Measurements from ENCODE around the gene EMID1. TPM values are rescaled to one million over a fixed set of nuclear protein-coding genes. Genes with fewer than 3 reads are reported as not detected.

Gene EMID1
- total RNA-seq, 1 experiment from 2014 or later: 5.4 TPM

DNA sequence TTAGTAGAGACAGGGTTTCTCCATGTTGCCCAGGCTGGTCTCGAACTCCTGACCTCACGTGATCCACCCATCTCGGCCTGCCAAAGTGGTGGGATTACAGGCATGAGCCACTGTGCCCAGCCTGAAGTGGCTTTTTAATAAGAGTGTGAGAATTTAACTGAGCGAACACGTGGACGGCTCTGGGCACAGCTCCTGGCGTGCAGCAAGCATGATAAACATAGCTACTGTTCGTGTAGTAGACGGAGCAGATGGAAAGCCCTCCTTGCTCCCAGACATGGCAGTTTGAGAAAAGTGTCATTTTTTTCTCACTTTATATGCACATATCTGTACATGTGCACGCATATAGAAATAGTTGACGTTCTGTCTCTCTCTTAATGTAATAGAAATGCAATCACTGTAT is 7.0 kb downstream of the EMID1 start:
- H3K4me1 ChIP-seq (ENCODE audit: insufficient read depth, low read length): no peaks in the 10 kb centered on the region; the same call in 1 of the 2 replicates
- no peak for DNase-seq
- Mint-ChIP-seq H3K4me1 (peaks cover 16 to 32% of the 10 kb centered on the region in 2 experiments), H3K36me3 (ENCODE audit: insufficient read depth in 1 of 3, low read depth in 3 of 3) (no peaks in the 10 kb centered on the region), H3K27ac (no peak overlapping the region), H3K9me3 (no peaks in the 10 kb centered on the region), H3K27me3 (ENCODE audit: low read depth) (no peaks in the 10 kb centered on the region; the same call in 1 of the 2 replicates), H3K4me3 (no peak overlapping the region)
- no peak overlapping the region for H2BK20ac ChIP-seq (ENCODE audit: low read depth, low read length, poor library complexity, severe bottlenecking)
- H3K9ac ChIP-seq (ENCODE audit: extremely low read depth, insufficient read length, low read length): no peak overlapping the region
- no peaks in the 10 kb centered on the region for H3K9me3 ChIP-seq (ENCODE audit: control insufficient read depth, low read depth, low read length)
- no peak overlapping the region for H3K27ac ChIP-seq (ENCODE audit: insufficient read length, low read depth, low read length)
- no peak overlapping the region for H3K56ac ChIP-seq (ENCODE audit: insufficient read length, low read depth, low read length)
- no peak overlapping the region for H4K8ac ChIP-seq (replicated peaks; ENCODE audit: insufficient read length, low read depth, low read length)
- no peak overlapping the region for H2BK5ac ChIP-seq (ENCODE audit: insufficient read length, low read length)
- H2BK12ac ChIP-seq (ENCODE audit: insufficient read length, low read depth, low read length): no peak overlapping the region
- no peak overlapping the region for H2AFZ ChIP-seq (ENCODE audit: low read length)
- H3K18ac ChIP-seq (ENCODE audit: insufficient read length, low read depth, low read length): no peak overlapping the region
- H3K23ac ChIP-seq (ENCODE audit: insufficient read length, low read depth, low read length): no peak overlapping the region
- H3K79me2 ChIP-seq (ENCODE audit: insufficient read depth, low read length): no peaks in the 10 kb centered on the region
- H2BK120ac ChIP-seq (ENCODE audit: low read depth, low read length, poor library complexity, severe bottlenecking): no peak overlapping the region
- WGBS (ENCODE audit: extremely low coverage, insufficient read length, low lambda C conversion rate): no CpG with 5 or more reads among the region's 11 CpGs
- H3K14ac ChIP-seq (ENCODE audit: insufficient read depth, low read length): no peak overlapping the region
- H4K91ac ChIP-seq (ENCODE audit: insufficient read length, low read depth, low read length): no peak overlapping the region
- H4K5ac ChIP-seq (ENCODE audit: insufficient read length, low read depth, low read length): no peak overlapping the region
- H3K4me2 ChIP-seq (ENCODE audit: insufficient read depth, insufficient read length, low read length): no peak overlapping the region
- no peak overlapping the region for H3T11ph ChIP-seq (ENCODE audit: low read length)
- no peaks in the 10 kb centered on the region for H3K23me2 ChIP-seq (ENCODE audit: insufficient read length, low read depth, low read length, poor library complexity, severe bottlenecking)
- no peaks in the 10 kb centered on the region for H3K27me3 ChIP-seq (ENCODE audit: insufficient read depth, low read length)
- no peaks in the 10 kb centered on the region for H4K20me1 ChIP-seq (ENCODE audit: control insufficient read depth, insufficient read depth, insufficient read length)
- TF ChIP-seq, protein P1, sequence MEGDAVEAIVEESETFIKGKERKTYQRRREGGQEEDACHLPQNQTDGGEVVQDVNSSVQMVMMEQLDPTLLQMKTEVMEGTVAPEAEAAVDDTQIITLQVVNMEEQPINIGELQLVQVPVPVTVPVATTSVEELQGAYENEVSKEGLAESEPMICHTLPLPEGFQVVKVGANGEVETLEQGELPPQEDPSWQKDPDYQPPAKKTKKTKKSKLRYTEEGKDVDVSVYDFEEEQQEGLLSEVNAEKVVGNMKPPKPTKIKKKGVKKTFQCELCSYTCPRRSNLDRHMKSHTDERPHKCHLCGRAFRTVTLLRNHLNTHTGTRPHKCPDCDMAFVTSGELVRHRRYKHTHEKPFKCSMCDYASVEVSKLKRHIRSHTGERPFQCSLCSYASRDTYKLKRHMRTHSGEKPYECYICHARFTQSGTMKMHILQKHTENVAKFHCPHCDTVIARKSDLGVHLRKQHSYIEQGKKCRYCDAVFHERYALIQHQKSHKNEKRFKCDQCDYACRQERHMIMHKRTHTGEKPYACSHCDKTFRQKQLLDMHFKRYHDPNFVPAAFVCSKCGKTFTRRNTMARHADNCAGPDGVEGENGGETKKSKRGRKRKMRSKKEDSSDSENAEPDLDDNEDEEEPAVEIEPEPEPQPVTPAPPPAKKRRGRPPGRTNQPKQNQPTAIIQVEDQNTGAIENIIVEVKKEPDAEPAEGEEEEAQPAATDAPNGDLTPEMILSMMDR (conservative IDR thresholded peaks at IDR 0.05): no peak
- no peak overlapping the region for H3K4ac ChIP-seq (ENCODE audit: low read depth, low read length)
- H3K79me1 ChIP-seq (ENCODE audit: insufficient read depth, low read depth, low read length, poor library complexity, severe bottlenecking): no peaks in the 10 kb centered on the region
- no peak overlapping the region for H2AK5ac ChIP-seq (ENCODE audit: insufficient read length, low read length)
- no peak overlapping the region for H2BK15ac ChIP-seq (ENCODE audit: low read depth, low read length)

Data from H9 (cell line).